ENCODE results near the gene CD79A. TPM values are rescaled to one million over a fixed set of nuclear protein-coding genes. Genes with fewer than 3 reads are reported as not detected.

Gene CD79A
- polyA plus RNA-seq, 3 donors, result 1.9 to 2.7 (median 2.1) TPM

DNA sequence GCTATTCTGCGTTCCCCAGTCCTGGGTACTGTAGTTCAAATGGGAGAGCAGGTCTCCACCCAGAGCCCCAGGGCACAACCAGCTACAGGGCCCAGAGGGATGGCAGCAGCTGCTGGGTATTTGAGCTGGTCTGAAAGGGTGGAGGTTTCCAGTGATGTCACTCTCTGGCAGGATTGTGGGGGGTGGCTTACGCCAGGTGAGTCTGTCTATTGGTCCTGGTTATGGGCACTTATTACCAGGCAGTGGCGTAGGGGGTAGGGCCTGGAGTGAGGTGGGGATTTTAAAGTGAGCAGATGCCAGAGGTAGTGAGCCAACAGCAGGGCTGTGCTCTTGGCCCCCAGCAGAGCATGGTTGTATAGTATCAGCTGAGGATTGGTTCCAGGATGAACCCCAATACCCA, 10.8 kb upstream of the CD79A start:
- H3K27ac ChIP-seq (ENCODE audit: low read depth in 1 of 2, low read length in 2 of 2), result peak overlapping the region in 1 of 2 donors; percentile 6
- WGBS (ENCODE audit: insufficient coverage), result 87% methylated on average over 3 of the region's 3 CpGs
- Mint-ChIP-seq H3K27me3 (ENCODE audit: low read depth in 3 of 3) (peaks cover 0 to 1% (median 0%) of the 10 kb centered on the region in 3 donors), H3K4me3 (no peak overlapping the region), H3K27ac (peak overlapping the region in 6 of 7 donors; percentile 15 to 82 (median 58)), H3K36me3 (peaks cover 64 to 89% of the 10 kb centered on the region in 2 donors), H3K9me3 (peaks cover 0 to under 1% (median 0%) of the 10 kb centered on the region in 7 donors), H3K4me1 (peaks cover 61% of the 10 kb centered on the region)
- H3K36me3 ChIP-seq (replicated peaks in 1 of 2; ENCODE audit: control insufficient read depth in 1 of 2, insufficient read depth in 2 of 2, low read length in 2 of 2), result peaks cover 66 to 88% of the 10 kb centered on the region in 2 donors
- peaks cover 45 to 48% of the 10 kb centered on the region in 2 donors for H3K4me1 ChIP-seq (ENCODE audit: control insufficient read depth in 1 of 2, insufficient read depth in 2 of 2, low read length in 2 of 2)
- intact Hi-C loops (cut with micrococcal nuclease), result no loop called here
- TF ChIP-seq, protein P1, sequence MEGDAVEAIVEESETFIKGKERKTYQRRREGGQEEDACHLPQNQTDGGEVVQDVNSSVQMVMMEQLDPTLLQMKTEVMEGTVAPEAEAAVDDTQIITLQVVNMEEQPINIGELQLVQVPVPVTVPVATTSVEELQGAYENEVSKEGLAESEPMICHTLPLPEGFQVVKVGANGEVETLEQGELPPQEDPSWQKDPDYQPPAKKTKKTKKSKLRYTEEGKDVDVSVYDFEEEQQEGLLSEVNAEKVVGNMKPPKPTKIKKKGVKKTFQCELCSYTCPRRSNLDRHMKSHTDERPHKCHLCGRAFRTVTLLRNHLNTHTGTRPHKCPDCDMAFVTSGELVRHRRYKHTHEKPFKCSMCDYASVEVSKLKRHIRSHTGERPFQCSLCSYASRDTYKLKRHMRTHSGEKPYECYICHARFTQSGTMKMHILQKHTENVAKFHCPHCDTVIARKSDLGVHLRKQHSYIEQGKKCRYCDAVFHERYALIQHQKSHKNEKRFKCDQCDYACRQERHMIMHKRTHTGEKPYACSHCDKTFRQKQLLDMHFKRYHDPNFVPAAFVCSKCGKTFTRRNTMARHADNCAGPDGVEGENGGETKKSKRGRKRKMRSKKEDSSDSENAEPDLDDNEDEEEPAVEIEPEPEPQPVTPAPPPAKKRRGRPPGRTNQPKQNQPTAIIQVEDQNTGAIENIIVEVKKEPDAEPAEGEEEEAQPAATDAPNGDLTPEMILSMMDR (IDR thresholded peaks at IDR 0.05), result no peak
- H3K4me3 ChIP-seq (replicated peaks in 1 of 3; ENCODE audit: low read depth in 2 of 3, low read length in 3 of 3), result no peak overlapping the region
- no peak for DNase-seq
- no peaks in the 10 kb centered on the region for H3K27me3 ChIP-seq (ENCODE audit: control insufficient read depth in 2 of 2, insufficient read depth in 2 of 2, low read length in 2 of 2)
- H3K4me2 ChIP-seq (replicated peaks; ENCODE audit: extremely low read depth, low read length, poor library complexity, severe bottlenecking), result no peak overlapping the region
- H3K9ac ChIP-seq (ENCODE audit: insufficient read depth, low read length, poor library complexity, severe bottlenecking), result no peak overlapping the region
- H2AFZ ChIP-seq (ENCODE audit: insufficient read depth, low read depth, low read length, poor library complexity, severe bottlenecking), result no peak overlapping the region
- H3K79me2 ChIP-seq (ENCODE audit: insufficient read depth, low read length), result peaks cover 74% of the 10 kb centered on the region
- peaks cover 95% of the 10 kb centered on the region for H4K20me1 ChIP-seq (ENCODE audit: insufficient read depth, low read length)
- no peaks in the 10 kb centered on the region for H3K9me3 ChIP-seq (replicated peaks in 1 of 2; ENCODE audit: control insufficient read depth in 1 of 2, insufficient read depth in 1 of 2, low read length in 2 of 2)

DNA sequence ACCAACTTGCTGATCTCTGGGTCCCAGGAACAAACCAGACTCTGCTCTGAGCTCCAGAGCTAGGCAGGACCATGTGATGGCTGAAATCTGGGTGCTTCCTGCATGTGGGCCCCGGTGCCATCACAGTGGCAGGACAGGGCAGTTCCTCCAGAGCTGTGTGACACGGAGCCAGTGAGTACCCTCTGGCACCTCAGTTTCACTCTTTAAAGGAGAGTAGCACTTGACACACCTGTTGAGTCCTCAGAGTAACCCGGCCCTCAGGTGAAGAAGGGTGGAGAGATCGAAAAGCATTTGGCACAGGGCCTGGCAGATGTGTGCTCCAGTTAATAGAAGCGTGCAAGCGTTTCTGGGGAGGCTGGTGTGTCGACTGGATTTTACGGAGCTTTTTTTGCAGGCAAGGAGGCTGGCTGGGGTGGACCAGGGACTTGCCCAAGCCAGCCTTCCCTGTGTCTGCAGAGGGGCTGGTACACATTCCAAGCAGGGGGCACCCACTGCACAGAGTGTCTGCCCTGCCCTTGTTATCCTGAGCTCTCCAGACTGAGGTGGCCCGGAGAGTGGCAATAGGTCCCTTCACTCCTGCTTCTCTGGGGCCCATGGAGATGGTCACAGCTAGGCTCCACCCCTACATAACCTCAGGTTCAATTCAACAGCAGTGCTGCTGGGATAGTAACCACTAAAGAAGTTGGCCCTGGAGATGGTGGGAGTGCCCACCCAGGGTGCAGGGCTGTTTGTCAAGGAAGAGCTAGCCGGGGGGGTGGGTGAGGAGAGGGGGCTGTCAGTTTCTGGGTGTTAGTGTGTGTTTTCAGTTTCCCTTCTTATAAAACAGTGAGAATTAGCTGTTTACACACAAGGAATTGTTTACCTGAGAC, 8.7 kb upstream of the CD79A start:
- TF ChIP-seq, protein P1 (IDR thresholded peaks at IDR 0.05), result no peak
- Histone ChIP-seq H3K9me3 (replicated peaks in 1 of 2; ENCODE audit: control insufficient read depth in 1 of 2, insufficient read depth in 1 of 2, low read length in 2 of 2) (no peaks in the 10 kb centered on the region), H3K9ac (ENCODE audit: insufficient read depth, low read length, poor library complexity, severe bottlenecking) (no peak overlapping the region), H3K4me3 (replicated peaks in 1 of 3; ENCODE audit: low read depth in 2 of 3, low read length in 3 of 3) (no peak overlapping the region), H3K27ac (ENCODE audit: low read depth in 1 of 2, low read length in 2 of 2) (peak overlapping the region; percentile 5 to 47), H2AFZ (ENCODE audit: insufficient read depth, low read depth, low read length, poor library complexity, severe bottlenecking) (no peak overlapping the region), H4K20me1 (ENCODE audit: insufficient read depth, low read length) (peaks cover 84% of the 10 kb centered on the region), H3K27me3 (ENCODE audit: control insufficient read depth in 2 of 2, insufficient read depth in 2 of 2, low read length in 2 of 2) (no peaks in the 10 kb centered on the region), H3K4me2 (replicated peaks; ENCODE audit: extremely low read depth, low read length, poor library complexity, severe bottlenecking) (no peak overlapping the region), H3K4me1 (ENCODE audit: control insufficient read depth in 1 of 2, insufficient read depth in 2 of 2, low read length in 2 of 2) (peaks cover 45 to 48% of the 10 kb centered on the region in 2 donors), H3K79me2 (ENCODE audit: insufficient read depth, low read length) (peaks cover 54% of the 10 kb centered on the region), H3K36me3 (replicated peaks in 1 of 2; ENCODE audit: control insufficient read depth in 1 of 2, insufficient read depth in 2 of 2, low read length in 2 of 2) (peaks cover 51 to 75% of the 10 kb centered on the region in 2 donors)
- Mint-ChIP-seq H3K4me3 (no peak overlapping the region), H3K27ac (peak overlapping the region in 4 of 7 donors; percentile 8 to 77 (median 40)), H3K9me3 (peaks cover 0 to 2% (median 0%) of the 10 kb centered on the region in 7 donors), H3K36me3 (peaks cover 48 to 78% of the 10 kb centered on the region in 2 donors), H3K4me1 (peaks cover 62% of the 10 kb centered on the region), H3K27me3 (ENCODE audit: low read depth in 3 of 3) (peaks cover 0 to 4% (median 0%) of the 10 kb centered on the region in 3 donors)
- 86% methylated on average over 9 of the region's 10 CpGs for WGBS (ENCODE audit: insufficient coverage)
- no peak for DNase-seq
- intact Hi-C loops (cut with micrococcal nuclease), result no loop called here

Measured in CD14-positive monocyte (primary cell).